Naive thymus-derived CD4-positive, alpha-beta T cell (primary cell): ENCODE measurements around the gene SLC4A8. TPM values are rescaled to one million over a fixed set of nuclear protein-coding genes. Genes with fewer than 3 reads are reported as not detected.

ENCODE experiments used
- ATAC-seq: fragments of 150-1000 bp; cut with Tn5 transposase; 2 replicates; pipeline ENCODE4 v1.10.0; 2021; ENCODE audit warnings: mild to moderate bottlenecking, moderate library complexity
- CTCF ChIA-PET: fragments of 350-600 bp; sonication (Branson Sonifier 250); formaldehyde crosslinking; loops from one replicate; lab custom pipeline; 2021; ENCODE audit warnings: antibody characterized with exemption; lab: Charles Lee
- POLR2A ChIA-PET: fragments of 350-600 bp; sonication (Branson Sonifier 250); formaldehyde crosslinking; loops from one replicate; lab custom pipeline; 2021; ENCODE audit warnings: antibody characterized with exemption, inconsistent platforms; lab: Charles Lee
- DNase-seq, 9 donors: peaks; one replicate each; pipeline versions ENCODE4 v3.0.0 to v3.0.0-alpha.2; 2020 to 2022; ENCODE audit warnings: mixed read lengths in 1 of 9
- H3K27ac ChIP-seq: one replicate; pipeline ENCODE4 v1.7.0; 2013; ENCODE audit warnings: mild to moderate bottlenecking, low read depth, low read length, moderate library complexity
- H3K27me3 ChIP-seq, 2 donors: one replicate each; pipeline ENCODE4 v1.7.0; 2013; ENCODE audit warnings: low read length in 2 of 2, mild to moderate bottlenecking in 2 of 2, moderate library complexity in 2 of 2; ENCODE audit not compliant: control insufficient read depth in 2 of 2, insufficient read depth in 2 of 2
- H3K36me3 ChIP-seq, 3 experiments: 1 replicate in 2 of 3; 2 replicates in 1 of 3; pipeline ENCODE4 v1.7.0; 2013; ENCODE audit warnings: low read length in 3 of 3, mild to moderate bottlenecking in 3 of 3, moderate library complexity in 1 of 3; ENCODE audit not compliant: insufficient read depth in 3 of 3, control insufficient read depth in 2 of 3
- H3K4me1 ChIP-seq, 2 donors: one replicate each; pipeline ENCODE4 v1.7.0; 2013; ENCODE audit warnings: low read length in 2 of 2, mild to moderate bottlenecking in 2 of 2, moderate library complexity in 1 of 2; ENCODE audit not compliant: control insufficient read depth in 2 of 2, insufficient read depth in 2 of 2
- H3K4me3 ChIP-seq: 2 replicates; pipeline ENCODE4 v1.7.0; 2013; ENCODE audit warnings: mild to moderate bottlenecking, low read length
- H3K9me3 ChIP-seq, 3 experiments: 1 replicate in 2 of 3; 2 replicates in 1 of 3; pipeline ENCODE4 v1.7.0; 2013; ENCODE audit warnings: low read length in 3 of 3; ENCODE audit not compliant: control insufficient read depth in 2 of 3
- H3K27ac Mint-ChIP-seq, 9 donors: one replicate each; pipeline ENCODE4 v1.8.0; 2020 to 2022; ENCODE audit warnings: mixed read lengths in 9 of 9, mild to moderate bottlenecking in 8 of 9, moderate library complexity in 5 of 9, inconsistent platforms in 2 of 9
- H3K27me3 Mint-ChIP-seq, 5 donors: one replicate each; pipeline ENCODE4 v1.8.0; 2021 to 2022; ENCODE audit warnings: mixed read lengths in 5 of 5, mild to moderate bottlenecking in 1 of 5
- H3K36me3 Mint-ChIP-seq, 5 donors: one replicate each; pipeline ENCODE4 v1.8.0; 2020 to 2022; ENCODE audit warnings: mixed read lengths in 5 of 5, mild to moderate bottlenecking in 3 of 5, inconsistent platforms in 1 of 5
- H3K4me1 Mint-ChIP-seq, 7 donors: one replicate each; pipeline ENCODE4 v1.8.0; 2020 to 2022; ENCODE audit warnings: mixed read lengths in 7 of 7, mild to moderate bottlenecking in 3 of 7, inconsistent platforms in 1 of 7
- H3K4me3 Mint-ChIP-seq, 10 donors: one replicate each; pipeline ENCODE4 v1.8.0; 2020 to 2022; ENCODE audit warnings: mild to moderate bottlenecking in 10 of 10, mixed read lengths in 10 of 10, moderate library complexity in 6 of 10, inconsistent platforms in 2 of 10
- H3K9me3 Mint-ChIP-seq, 11 donors: one replicate each; pipeline ENCODE4 v1.8.0; 2020 to 2022; ENCODE audit warnings: mixed read lengths in 11 of 11, mild to moderate bottlenecking in 4 of 11, inconsistent platforms in 1 of 11, moderate library complexity in 1 of 11
- intact Hi-C, 2 donors: fragments of 100-400 bp; cut with micrococcal nuclease; formaldehyde crosslinking; loops; one replicate each; pipeline ENCODE4 v1.15.1; 2023
- polyA plus RNA-seq, 2 donors: library from polyadenylated mRNA; unstranded; fragments of 300-500 nt; fragmentation: Illumina TruSeq; gene quantifications; one replicate each; pipeline ENCODE4 v1.2.3, GENCODE V29; 2021
- total RNA-seq, 6 experiments: library from RNA in 5 of 6; stranded (reverse) in 5 of 6; gene quantifications; 1 replicate in 5 of 6; 2 replicates in 1 of 6; pipeline ENCODE4 v1.2.3 and lab custom pipeline; 2021 to 2026

SLC4A8 gene
- total and polyA plus RNA-seq, 7 experiments from 2014 or later: 0.13 to 8.4 (median 1.2) TPM

GRCh38 chr12:51540996-51541395 is 116.4 kb downstream of the SLC4A8 start:
- no peak overlapping the region for H3K27ac Mint-ChIP-seq
- Histone ChIP-seq H3K9me3 (no peaks in the 10 kb centered on the region), H3K27me3 (no peaks in the 10 kb centered on the region), H3K36me3 (no peaks in the 10 kb centered on the region), H3K27ac (no peak overlapping the region), H3K4me3 (no peak overlapping the region), H3K4me1 (no peaks in the 10 kb centered on the region)
- H3K4me3 Mint-ChIP-seq: no peak overlapping the region
- H3K27me3 Mint-ChIP-seq: peaks cover 0 to 17% (median 7%) of the 10 kb centered on the region in 5 donors
- ChIA-PET CTCF (interaction anchor here (1.5 kb wide), 1 partner anchor 9 kb away, joined by 6 read pairs; no protein-coding TSS in a partner anchor), POLR2A (no interaction called here)
- DNase-seq (no peak), ATAC-seq (no peak)
- intact Hi-C loops: no loop called here
- H3K9me3 Mint-ChIP-seq: peaks cover 0 to 9% (median 3%) of the 10 kb centered on the region in 11 donors
- H3K4me1 Mint-ChIP-seq: no peaks in the 10 kb centered on the region
- peaks cover 0 to 4% (median 3%) of the 10 kb centered on the region in 5 donors for H3K36me3 Mint-ChIP-seq

DNA sequence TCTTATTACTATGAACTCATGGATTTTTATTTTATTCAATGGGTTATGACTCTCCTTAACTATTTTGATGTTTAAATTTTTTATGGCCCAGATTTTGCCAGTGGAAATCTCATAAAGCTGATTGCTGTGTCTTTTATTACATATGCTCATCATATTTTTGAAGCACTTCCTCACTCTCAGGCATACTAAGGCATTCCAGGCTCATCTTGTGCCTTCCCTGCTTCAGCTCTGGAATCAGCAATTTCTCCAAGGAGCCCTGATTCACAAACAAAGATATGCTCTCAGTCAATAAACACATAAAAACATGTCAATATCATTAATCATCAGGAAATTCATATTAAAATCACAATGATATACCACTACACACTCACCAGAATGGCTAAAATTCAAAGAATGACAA is 121.5 kb downstream of the SLC4A8 start:
- H3K4me3 ChIP-seq: no peak overlapping the region
- H3K27ac ChIP-seq: no peak overlapping the region
- no peaks in the 10 kb centered on the region for H3K9me3 ChIP-seq
- intact Hi-C loops: no loop called here
- no peaks in the 10 kb centered on the region for H3K4me1 Mint-ChIP-seq
- peaks cover 0 to 4% (median 3%) of the 10 kb centered on the region in 5 donors for H3K36me3 Mint-ChIP-seq
- H3K27me3 Mint-ChIP-seq: peaks cover 4 to 34% (median 13%) of the 10 kb centered on the region in 5 donors
- H3K4me1 ChIP-seq: no peaks in the 10 kb centered on the region
- ChIA-PET POLR2A (no interaction called here), CTCF (no interaction called here)
- peaks cover 0 to 9% (median 3%) of the 10 kb centered on the region in 11 donors for H3K9me3 Mint-ChIP-seq
- DNase-seq (no peak), ATAC-seq (no peak)
- no peak overlapping the region for H3K27ac Mint-ChIP-seq
- no peaks in the 10 kb centered on the region for H3K27me3 ChIP-seq
- no peak overlapping the region for H3K4me3 Mint-ChIP-seq
- H3K36me3 ChIP-seq: no peaks in the 10 kb centered on the region

DNA sequence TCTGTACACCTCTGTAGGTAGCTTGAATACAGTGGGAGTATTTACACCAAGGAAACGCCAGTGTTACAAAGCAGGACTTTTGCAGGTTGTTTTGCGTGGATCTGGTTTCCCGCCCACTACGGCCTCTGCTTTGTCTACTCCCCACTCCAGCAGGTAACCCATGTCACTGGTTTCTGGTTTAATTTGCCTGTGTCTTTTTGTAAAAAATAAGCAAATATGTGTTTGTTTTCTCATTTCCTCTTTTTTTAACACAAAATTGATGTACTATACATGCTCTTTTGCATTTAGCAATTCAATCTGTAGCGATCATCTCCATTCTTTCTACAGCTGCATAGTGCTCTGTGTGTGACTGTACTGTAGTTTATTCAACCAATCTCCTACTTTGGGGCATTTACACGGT is 123.0 kb downstream of the SLC4A8 start:
- H3K27ac Mint-ChIP-seq: no peak overlapping the region
- H3K36me3 Mint-ChIP-seq: peaks cover 0 to 4% (median 3%) of the 10 kb centered on the region in 5 donors
- intact Hi-C loops: no loop called here
- H3K4me3 Mint-ChIP-seq: no peak overlapping the region
- CTCF ChIA-PET: interaction anchor here (0.7 kb wide), 1 partner anchor 445 kb away, joined by 4 read pairs; no protein-coding TSS in a partner anchor
- Histone ChIP-seq H3K27me3 (no peaks in the 10 kb centered on the region), H3K36me3 (no peaks in the 10 kb centered on the region), H3K9me3 (no peaks in the 10 kb centered on the region), H3K4me3 (no peak overlapping the region), H3K27ac (no peak overlapping the region), H3K4me1 (no peaks in the 10 kb centered on the region)
- POLR2A ChIA-PET: no interaction called here
- H3K9me3 Mint-ChIP-seq: peaks cover 0 to 9% (median 3%) of the 10 kb centered on the region in 11 donors
- ATAC-seq: no peak
- peaks cover 10 to 38% (median 20%) of the 10 kb centered on the region in 5 donors for H3K27me3 Mint-ChIP-seq
- H3K4me1 Mint-ChIP-seq: no peaks in the 10 kb centered on the region
- no peak for DNase-seq

DNA sequence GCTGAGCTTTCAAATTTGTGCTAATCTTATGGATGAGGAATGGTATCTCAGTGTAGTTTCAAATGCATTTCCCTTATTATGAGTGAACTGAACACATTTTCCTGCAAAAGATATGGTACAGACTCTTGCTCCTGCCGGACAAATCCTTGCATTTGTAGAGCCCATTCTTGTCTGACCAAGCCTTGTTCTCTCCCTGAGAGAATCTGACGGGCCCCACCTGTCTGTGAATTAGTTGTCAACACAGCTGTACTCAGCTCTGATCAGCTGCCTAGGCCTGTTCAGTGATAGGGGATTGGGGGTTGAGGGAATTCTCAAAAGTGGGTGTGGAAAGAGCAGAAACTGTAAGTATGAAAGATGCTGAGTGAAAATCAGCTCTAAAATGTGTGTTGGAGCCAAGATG is 123.6 kb downstream of the SLC4A8 start:
- DNase-seq (no peak), ATAC-seq (no peak)
- Mint-ChIP-seq H3K27ac (no peak overlapping the region), H3K4me1 (no peaks in the 10 kb centered on the region), H3K4me3 (no peak overlapping the region), H3K27me3 (peaks cover 10 to 38% (median 23%) of the 10 kb centered on the region in 5 donors), H3K9me3 (peaks cover 0 to 10% (median 3%) of the 10 kb centered on the region in 11 donors), H3K36me3 (peaks cover 0 to 4% (median 3%) of the 10 kb centered on the region in 5 donors)
- H3K4me3 ChIP-seq: no peak overlapping the region
- no peaks in the 10 kb centered on the region for H3K4me1 ChIP-seq
- no peaks in the 10 kb centered on the region for H3K27me3 ChIP-seq
- intact Hi-C loops: no loop called here
- ChIA-PET CTCF (no interaction called here), POLR2A (no interaction called here)
- no peaks in the 10 kb centered on the region for H3K36me3 ChIP-seq
- no peaks in the 10 kb centered on the region for H3K9me3 ChIP-seq
- H3K27ac ChIP-seq: no peak overlapping the region

GRCh38 chr12:51549637-51550036 is 125.0 kb downstream of the SLC4A8 start:
- ChIA-PET POLR2A (no interaction called here), CTCF (no interaction called here)
- no peaks in the 10 kb centered on the region for H3K4me1 ChIP-seq
- H3K4me3 Mint-ChIP-seq: no peak overlapping the region
- intact Hi-C loops: no loop called here
- H3K4me1 Mint-ChIP-seq: no peaks in the 10 kb centered on the region
- peaks cover 0 to 14% (median 0%) of the 10 kb centered on the region in 11 donors for H3K9me3 Mint-ChIP-seq
- no peak overlapping the region for H3K27ac Mint-ChIP-seq
- H3K9me3 ChIP-seq: no peaks in the 10 kb centered on the region
- peaks cover 0 to 3% (median 0%) of the 10 kb centered on the region in 5 donors for H3K36me3 Mint-ChIP-seq
- no peaks in the 10 kb centered on the region for H3K27me3 ChIP-seq
- no peak for ATAC-seq
- no peak overlapping the region for H3K4me3 ChIP-seq
- no peak overlapping the region for H3K27ac ChIP-seq
- no peaks in the 10 kb centered on the region for H3K36me3 ChIP-seq
- DNase-seq: no peak
- peaks cover 10 to 42% (median 26%) of the 10 kb centered on the region in 5 donors for H3K27me3 Mint-ChIP-seq

Other genes with a start within 250 kb of the SLC4A8 start
- gene POU6F1, start 206.8 kb upstream of the SLC4A8 start, total RNA-seq: 10 to 100 TPM in 4 of 5 experiments, 1 to 10 TPM in 1; 5.1 to 85.5 (median 33.5) TPM
- 1 to 10 TPM; 1.8 to 4.7 TPM for gene POU6F1, start 206.8 kb upstream of the SLC4A8 start, polyA plus RNA-seq
- 100 to 1,000 TPM; 231 to 306 (median 271) TPM for gene DAZAP2, start 186.0 kb upstream of the SLC4A8 start, total RNA-seq
- gene DAZAP2, start 186.0 kb upstream of the SLC4A8 start, polyA plus RNA-seq: 1,000 to 10,000 TPM; 1,567 to 1,584 TPM
- gene SMAGP, start 154.4 kb upstream of the SLC4A8 start, total RNA-seq: 1 to 10 TPM; 1.5 to 7.4 (median 4.2) TPM
- gene SMAGP, start 154.4 kb upstream of the SLC4A8 start, polyA plus RNA-seq: 10 to 100 TPM; 10.6 to 16.2 TPM
- gene BIN2, start 100.7 kb upstream of the SLC4A8 start, total RNA-seq: 100 to 1,000 TPM; 159 to 255 (median 249) TPM
- 100 to 1,000 TPM; 198 to 290 TPM for gene BIN2, start 100.7 kb upstream of the SLC4A8 start, polyA plus RNA-seq
- 1 to 10 TPM in 4 of 5 experiments, not detected in 1; 1.1 to 2.1 (median 1.4) TPM for gene CELA1, start 78.2 kb upstream of the SLC4A8 start, total RNA-seq
- gene CELA1, start 78.2 kb upstream of the SLC4A8 start, polyA plus RNA-seq: 1 to 10 TPM; 3.8 to 9.2 TPM
- 10 to 100 TPM in 3 of 5 experiments, 1 to 10 TPM in 2; 2.5 to 19.5 (median 13.4) TPM for gene GALNT6, start 33.4 kb upstream of the SLC4A8 start, total RNA-seq
- gene GALNT6, start 33.4 kb upstream of the SLC4A8 start, polyA plus RNA-seq: 10 to 100 TPM in 1 of 2 donors, 1 to 10 TPM in 1; 6.2 to 14.0 TPM
- 1 to 10 TPM in 1 of 5 experiments, under 1 TPM in 4; 0.22 to 1.1 (median 0.34) TPM for gene SCN8A, start 166.4 kb downstream of the SLC4A8 start, total RNA-seq
- under 1 TPM; 0.01 to 0.33 TPM for gene SCN8A, start 166.4 kb downstream of the SLC4A8 start, polyA plus RNA-seq